NCI-H187 treated with DMSO at 0.1 percent for 48 hours (cell line): ENCODE data around the gene PLXNA2.

Source experiments
- DNase-seq: peaks from one replicate; lab custom pipeline; 2025; lab: John Stamatoyannopoulos, UW

The PLXNA2 gene

GRCh38 chr1:208115924-208116640 is 128.1 kb downstream of the PLXNA2 start:
- DNase-seq = no peak

- no peak for DNase-seq
Measured at GRCh38 chr1:208113011-208113410, 131.2 kb downstream of the PLXNA2 start.

DNA sequence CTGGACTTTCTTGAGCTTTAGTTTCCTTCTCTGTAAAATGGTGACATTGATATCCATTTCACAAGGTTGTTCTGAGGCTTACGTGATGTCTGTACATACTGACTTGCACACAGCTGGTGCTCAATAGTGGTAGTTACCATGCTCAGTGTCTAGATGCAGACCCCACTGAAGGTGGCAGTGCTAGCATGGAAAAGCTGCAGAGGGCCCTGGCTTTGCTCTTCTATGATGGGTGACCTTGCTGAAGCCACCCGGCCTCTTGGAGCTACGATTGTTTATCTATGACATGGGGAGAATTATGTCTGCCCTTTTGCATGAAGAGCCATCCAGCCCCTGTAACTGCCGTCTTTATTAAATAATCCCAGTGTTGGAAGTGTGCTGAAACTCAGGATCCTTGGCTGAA is 131.8 kb downstream of the PLXNA2 start:
- no peak for DNase-seq

DNA sequence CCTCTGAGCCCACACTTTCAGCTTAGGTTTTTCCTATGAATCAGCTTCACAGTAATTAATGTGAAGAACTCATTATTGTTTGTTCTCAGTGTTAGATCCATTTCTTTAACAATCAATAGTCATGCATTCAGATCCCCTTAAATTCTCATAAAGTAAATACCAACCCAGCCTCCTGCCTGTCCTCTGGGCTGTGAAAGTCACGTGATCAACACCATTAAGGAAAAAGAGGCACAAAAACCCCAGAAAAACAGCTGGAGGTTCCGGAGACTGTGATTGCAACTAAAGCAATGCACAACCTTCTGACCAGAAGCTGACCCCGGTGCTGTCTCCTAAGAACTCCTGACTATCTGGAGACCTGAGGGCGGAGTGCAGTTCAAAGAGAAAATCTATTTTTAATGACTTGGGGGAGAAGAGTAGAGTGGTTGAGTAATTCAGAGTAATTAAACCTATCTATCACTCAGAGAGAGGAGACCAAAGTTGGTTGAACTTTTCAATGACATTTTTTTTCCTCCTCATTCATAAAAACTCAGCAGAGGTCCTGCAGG is 132.5 kb downstream of the PLXNA2 start:
- no peak for DNase-seq

GRCh38 chr1:208110296-208110695 is 133.9 kb downstream of the PLXNA2 start:
- no peak for DNase-seq

GRCh38 chr1:208108646-208109330 is 135.4 kb downstream of the PLXNA2 start:
- DNase-seq = no peak

- DNase-seq = no peak
Measured at GRCh38 chr1:208108213-208108608, 136.0 kb downstream of the PLXNA2 start.

- no peak for DNase-seq
Measured at GRCh38 chr1:208107425-208108212, 136.6 kb downstream of the PLXNA2 start.

DNA sequence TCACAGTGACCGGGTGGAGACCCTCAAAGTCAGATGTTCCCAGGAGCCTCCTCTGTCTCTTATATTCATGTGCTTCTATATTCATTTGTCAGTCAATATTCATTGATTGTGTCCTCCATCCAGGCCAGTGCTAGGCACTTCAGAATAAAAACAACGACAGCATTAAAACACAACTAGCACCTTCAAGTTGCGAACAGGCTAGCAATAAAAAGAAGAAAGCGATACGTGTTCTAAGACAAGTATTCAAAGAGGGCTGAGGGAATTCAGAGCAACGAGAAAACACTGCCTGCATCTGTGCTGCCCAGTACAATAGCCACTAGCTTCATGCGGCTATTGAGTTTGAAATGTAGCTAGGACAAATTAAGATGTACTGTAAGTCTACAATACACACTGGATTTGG is 138.0 kb downstream of the PLXNA2 start:
- DNase-seq = no peak

DNA sequence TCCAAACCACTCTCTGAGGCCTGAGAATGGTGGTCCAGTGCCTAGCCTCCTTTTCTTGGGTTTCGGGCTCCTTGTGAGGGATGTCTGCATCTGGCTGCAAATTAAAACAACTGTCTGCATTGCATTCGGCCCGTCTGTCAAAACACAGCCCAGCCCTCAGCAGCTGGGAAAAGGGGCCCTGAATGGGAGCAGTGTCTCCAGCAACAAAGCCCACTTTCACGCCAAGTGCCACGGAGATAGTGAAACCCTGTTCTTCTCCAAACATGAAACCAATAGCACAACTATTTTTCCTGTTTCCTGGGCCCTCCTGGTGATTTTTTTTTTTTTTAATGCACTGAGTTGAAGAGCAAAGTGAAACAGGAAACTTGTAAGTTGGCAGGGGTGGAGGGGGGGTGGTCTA is 138.4 kb downstream of the PLXNA2 start:
- no peak for DNase-seq

DNA sequence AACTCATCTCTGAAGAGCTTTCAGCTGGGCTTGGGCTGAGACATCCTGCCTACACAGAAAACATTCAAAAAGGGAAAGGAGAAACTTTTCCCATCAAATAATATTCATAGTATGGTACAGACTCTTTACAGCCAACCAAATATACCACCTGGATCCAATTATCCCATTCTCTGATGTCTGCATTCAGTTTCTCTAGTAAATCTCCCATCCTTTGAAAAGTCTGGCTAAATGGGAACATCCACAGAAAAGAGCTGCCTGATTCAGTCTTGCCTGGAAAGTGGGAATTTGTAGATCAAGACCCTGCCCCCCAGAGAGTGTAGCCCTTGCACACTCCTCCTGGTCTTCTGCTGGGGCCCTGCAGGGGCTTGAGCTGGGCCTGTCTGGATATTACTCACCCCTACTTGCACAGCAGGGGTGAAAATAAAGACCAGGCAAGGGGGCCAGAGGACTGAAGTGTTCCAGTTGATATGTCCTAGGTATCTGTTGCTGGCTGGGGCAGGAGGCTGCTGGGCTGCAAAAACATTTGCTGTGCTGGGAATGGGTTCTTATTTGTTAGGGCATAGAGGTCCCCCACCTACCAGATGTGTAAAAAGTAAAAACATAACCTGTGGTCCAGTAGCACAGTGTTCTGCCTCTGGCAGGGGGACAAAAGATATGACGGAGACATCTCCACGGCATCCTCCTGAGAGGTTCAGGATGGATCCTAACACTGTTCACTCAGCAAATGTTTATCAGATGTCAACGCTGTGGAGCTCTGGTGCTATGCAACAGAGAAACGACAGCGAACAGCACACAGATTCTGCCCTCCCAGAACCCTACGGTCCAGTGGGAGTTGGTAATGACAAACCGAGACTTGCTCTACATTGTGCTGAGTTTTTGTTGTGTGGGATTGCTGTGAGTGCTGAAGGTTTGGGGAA is 140.3 kb downstream of the PLXNA2 start:
- DNase-seq = no peak

DNA sequence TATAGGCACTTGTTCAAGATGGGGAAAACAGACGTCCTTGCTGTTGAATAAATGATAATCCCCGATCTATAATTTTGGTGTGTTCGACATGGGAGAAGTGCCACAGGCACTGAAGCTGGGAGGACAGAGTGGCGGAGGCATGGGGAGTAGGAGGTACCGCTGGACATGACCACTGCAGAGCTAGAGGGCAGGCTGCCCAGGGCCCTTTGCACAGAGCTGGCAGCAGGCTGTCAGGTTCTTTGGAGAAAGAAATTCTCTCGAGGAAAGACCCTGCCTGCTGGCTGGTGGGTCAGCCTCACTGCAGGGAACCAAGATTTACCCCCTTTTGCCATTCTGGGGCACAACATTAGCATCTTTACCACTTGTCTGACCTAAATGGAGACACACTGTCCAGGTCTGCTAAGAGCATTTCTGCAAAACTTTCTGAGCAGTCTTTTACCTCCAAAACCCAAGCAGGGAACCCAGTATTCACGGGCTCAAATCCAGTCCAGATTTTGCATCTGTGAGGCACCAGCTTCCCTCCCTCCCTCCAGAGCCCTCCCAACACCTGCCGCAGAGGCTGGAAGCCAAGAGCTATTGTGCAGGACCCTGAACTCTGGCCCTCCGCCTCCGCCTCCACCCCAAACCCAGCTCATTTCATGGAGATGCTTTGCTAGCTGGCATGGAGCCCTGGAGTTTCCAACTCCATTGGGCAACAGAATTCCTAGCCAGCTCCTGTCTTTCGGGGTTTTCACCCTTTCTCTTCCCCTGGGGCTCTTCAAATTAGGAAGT is 142.3 kb downstream of the PLXNA2 start:
- peak; percentile 42 for DNase-seq

DNA sequence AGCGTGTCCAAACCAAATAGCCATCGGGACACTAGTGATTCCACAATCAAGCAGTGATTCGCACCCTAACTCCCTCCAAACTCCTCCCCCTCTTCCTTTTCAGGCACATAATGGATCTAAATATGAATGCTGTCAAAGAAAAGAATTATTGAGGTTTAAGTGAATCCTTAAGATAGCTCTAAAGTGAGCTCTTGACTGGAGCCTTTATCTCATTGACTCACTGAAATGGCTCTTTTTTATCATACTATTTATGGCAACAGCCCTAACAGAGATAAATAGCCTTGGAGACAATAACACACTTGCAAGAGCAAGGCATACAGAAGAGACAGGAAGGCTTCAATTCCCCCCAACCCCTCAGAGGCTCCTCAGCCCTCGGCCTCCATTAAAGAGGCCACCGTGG is 143.3 kb downstream of the PLXNA2 start:
- peak; percentile 89 for DNase-seq

- no peak for DNase-seq
Measured at GRCh38 chr1:208100106-208100505, 144.1 kb downstream of the PLXNA2 start.

- DNase-seq = no peak
Measured at GRCh38 chr1:208098773-208099172, 145.4 kb downstream of the PLXNA2 start.

DNA sequence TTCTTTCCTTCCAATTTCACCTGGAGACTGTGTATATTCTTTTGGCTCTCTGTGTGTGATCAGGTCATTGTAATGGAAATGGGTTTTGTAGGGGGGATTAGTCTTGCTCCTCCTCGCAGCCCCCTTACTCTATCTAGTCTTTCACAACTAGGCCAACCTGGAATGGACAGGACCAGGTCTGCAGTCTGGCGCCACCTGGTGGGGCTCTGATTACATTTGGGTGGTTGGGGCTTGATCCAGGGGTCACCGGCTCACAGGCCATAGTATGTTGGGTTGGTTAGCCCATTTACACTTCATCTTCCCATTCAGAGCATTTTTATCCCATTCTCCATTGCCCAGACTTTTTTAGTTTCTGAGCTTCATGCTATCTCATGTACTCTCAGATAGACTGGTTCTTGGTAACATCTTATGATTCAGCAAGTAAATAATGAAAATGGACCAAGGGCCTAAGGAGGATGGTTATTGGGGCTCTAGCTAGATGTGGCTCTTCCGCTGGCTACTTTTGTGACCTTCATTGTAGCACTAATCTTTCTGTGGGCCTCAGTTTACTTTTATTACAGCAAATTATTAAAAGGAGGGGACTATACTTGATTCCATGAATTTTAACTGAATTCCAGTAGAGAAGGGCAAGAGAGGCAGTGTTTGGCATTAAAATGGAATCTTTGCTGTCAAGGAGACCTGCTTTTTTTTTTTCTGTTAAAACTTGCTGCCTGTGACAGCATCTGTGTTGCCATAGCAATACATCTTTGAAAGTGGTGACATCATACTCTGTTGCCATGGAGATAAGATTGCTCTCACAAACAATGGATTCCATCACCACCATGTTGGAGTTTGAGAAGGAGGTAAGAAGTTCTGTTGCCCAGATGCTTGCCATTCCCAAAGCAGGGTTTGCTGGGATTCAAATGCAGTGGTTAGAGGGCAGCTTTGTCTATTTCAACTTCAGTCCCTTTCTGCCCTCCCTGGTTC is 150.1 kb downstream of the PLXNA2 start:
- DNase-seq = no peak

DNA sequence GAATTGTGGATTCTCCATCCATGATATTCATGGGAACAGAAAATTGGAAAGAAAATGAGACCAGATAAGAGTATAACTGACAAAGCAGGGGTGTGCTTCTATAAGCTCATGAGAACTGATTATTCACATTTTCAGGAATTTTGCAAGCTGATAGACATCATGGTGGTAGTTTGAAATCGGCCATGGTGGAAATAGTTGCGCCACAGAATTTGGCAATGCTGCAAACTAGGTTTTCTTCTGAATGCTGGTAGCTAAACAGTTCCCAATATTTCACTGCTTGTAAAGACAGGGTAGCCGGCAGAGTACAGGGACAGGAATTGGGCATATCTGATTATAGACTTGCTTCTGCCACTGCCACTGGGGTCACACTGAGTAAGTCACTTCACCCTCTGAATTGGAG is 151.1 kb downstream of the PLXNA2 start:
- DNase-seq = no peak

DNA sequence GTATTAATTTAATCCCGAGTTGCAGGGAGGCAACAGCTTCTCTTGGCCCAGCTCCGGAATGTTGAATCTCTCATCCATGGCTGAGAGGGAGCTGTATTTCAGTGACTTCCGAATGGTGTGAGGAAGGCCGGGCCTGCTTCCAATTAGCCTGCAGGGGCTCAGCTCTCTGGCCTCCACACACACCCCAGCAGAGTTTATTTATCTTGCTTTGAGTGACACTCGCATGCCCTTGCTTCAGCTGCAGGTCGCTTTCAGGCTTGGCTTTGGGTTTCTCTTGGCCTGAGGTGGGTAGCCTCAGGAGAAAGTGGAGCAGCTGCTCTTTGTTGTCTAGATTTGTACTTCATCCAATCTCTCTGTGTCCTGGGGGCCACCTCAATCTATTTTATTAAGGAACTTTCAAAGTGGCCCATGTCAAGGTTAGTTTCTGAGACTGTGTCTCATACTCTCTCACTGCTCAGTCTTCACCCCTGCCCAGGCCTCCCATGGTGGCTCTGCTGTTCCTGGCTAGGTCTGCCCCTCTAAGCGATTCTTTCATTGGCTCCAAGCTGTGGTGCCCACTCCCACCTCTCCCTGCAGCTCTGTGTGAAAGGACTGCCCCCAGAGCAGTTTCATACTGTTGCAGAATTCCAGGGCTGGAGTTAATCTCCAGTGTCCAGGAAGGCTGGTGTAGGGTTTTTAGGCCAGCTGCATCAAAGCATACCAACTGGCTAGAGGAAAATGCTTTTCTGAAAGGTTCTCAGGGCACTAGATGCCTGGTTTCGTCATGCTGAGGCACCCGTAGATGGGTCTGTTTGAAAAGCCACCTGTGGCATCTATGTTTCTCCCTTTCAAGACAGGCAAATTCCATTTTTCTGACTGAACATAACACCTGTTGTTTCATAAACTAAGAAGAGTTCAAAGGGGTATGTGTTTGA is 153.5 kb downstream of the PLXNA2 start:
- no peak for DNase-seq
